ENCODE measurements around the gene IL16.

DNA sequence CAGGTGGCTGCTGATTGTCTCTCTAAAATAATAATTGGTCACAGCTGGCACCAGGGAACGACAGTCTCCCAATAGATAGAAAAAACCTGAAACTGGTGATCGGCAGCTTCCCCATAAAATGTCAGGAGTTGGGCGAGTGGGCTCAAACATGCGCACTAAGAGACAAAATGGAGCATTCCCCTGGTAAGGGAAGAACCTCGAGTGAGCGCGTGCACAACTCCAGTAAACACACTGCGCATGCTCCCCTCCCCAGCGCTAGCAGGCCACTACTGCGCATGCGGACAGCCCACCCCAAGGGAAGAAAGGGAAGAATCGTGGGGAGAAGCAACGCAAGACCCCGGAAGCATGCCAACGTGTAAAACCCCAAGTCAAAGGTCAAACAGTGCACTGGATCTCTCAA is 134.9 kb downstream of the IL16 start:
- TF ChIP-seq, protein P1, sequence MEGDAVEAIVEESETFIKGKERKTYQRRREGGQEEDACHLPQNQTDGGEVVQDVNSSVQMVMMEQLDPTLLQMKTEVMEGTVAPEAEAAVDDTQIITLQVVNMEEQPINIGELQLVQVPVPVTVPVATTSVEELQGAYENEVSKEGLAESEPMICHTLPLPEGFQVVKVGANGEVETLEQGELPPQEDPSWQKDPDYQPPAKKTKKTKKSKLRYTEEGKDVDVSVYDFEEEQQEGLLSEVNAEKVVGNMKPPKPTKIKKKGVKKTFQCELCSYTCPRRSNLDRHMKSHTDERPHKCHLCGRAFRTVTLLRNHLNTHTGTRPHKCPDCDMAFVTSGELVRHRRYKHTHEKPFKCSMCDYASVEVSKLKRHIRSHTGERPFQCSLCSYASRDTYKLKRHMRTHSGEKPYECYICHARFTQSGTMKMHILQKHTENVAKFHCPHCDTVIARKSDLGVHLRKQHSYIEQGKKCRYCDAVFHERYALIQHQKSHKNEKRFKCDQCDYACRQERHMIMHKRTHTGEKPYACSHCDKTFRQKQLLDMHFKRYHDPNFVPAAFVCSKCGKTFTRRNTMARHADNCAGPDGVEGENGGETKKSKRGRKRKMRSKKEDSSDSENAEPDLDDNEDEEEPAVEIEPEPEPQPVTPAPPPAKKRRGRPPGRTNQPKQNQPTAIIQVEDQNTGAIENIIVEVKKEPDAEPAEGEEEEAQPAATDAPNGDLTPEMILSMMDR (IDR thresholded peaks at IDR 0.05 in 2 of 3, conservative IDR thresholded peaks at IDR 0.05 in 1 of 3; ENCODE audit: borderline replicate concordance in 1 of 3, insufficient read depth in 1 of 3, low read depth in 2 of 3, low read length in 2 of 3) = no peak
- TF ChIP-seq POLR2A (IDR thresholded peaks at IDR 0.05; ENCODE audit: borderline replicate concordance, extremely low read depth, insufficient read depth, insufficient read length) (no peak), RAD21 (IDR thresholded peaks at IDR 0.05; ENCODE audit: low read depth) (no peak), POLR2AphosphoS5 (IDR thresholded peaks at IDR 0.05; ENCODE audit: low read depth, low read length) (no peak), SIN3A (IDR thresholded peaks at IDR 0.05; ENCODE audit: low read depth) (no peak), CEBPB (IDR thresholded peaks at IDR 0.05; ENCODE audit: low read depth) (no peak), ZNF274 (IDR thresholded peaks at IDR 0.05; ENCODE audit: low read depth, low read length) (no peak), EZH2phosphoT487 (IDR thresholded peaks at IDR 0.05; ENCODE audit: borderline replicate concordance) (no peak), EZH2 (IDR thresholded peaks at IDR 0.05) (no peak)
- TF ChIP-seq, protein P2, sequence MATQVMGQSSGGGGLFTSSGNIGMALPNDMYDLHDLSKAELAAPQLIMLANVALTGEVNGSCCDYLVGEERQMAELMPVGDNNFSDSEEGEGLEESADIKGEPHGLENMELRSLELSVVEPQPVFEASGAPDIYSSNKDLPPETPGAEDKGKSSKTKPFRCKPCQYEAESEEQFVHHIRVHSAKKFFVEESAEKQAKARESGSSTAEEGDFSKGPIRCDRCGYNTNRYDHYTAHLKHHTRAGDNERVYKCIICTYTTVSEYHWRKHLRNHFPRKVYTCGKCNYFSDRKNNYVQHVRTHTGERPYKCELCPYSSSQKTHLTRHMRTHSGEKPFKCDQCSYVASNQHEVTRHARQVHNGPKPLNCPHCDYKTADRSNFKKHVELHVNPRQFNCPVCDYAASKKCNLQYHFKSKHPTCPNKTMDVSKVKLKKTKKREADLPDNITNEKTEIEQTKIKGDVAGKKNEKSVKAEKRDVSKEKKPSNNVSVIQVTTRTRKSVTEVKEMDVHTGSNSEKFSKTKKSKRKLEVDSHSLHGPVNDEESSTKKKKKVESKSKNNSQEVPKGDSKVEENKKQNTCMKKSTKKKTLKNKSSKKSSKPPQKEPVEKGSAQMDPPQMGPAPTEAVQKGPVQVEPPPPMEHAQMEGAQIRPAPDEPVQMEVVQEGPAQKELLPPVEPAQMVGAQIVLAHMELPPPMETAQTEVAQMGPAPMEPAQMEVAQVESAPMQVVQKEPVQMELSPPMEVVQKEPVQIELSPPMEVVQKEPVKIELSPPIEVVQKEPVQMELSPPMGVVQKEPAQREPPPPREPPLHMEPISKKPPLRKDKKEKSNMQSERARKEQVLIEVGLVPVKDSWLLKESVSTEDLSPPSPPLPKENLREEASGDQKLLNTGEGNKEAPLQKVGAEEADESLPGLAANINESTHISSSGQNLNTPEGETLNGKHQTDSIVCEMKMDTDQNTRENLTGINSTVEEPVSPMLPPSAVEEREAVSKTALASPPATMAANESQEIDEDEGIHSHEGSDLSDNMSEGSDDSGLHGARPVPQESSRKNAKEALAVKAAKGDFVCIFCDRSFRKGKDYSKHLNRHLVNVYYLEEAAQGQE (IDR thresholded peaks at IDR 0.05; ENCODE audit: low read depth) = no peak
- TF ChIP-seq, protein P3, sequence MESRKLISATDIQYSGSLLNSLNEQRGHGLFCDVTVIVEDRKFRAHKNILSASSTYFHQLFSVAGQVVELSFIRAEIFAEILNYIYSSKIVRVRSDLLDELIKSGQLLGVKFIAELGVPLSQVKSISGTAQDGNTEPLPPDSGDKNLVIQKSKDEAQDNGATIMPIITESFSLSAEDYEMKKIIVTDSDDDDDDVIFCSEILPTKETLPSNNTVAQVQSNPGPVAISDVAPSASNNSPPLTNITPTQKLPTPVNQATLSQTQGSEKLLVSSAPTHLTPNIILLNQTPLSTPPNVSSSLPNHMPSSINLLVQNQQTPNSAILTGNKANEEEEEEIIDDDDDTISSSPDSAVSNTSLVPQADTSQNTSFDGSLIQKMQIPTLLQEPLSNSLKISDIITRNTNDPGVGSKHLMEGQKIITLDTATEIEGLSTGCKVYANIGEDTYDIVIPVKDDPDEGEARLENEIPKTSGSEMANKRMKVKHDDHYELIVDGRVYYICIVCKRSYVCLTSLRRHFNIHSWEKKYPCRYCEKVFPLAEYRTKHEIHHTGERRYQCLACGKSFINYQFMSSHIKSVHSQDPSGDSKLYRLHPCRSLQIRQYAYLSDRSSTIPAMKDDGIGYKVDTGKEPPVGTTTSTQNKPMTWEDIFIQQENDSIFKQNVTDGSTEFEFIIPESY (IDR thresholded peaks at IDR 0.05; ENCODE audit: extremely low read depth, insufficient replicate concordance, low read length) = no peak

Measured in HCT116 (cell line).